Liver (tissue), 3 donors: Measurements from ENCODE around the gene REEP3.

Experiments used
- MAX ChIP-seq: IDR thresholded peaks from 2 replicates; pipeline ENCODE4 v1.6.1; 2016; ENCODE audit warnings: antibody characterized with exemption
- RAD21 ChIP-seq, 2 donors: IDR thresholded peaks; 2 replicates each; pipeline ENCODE4 v1.6.1; 2016; ENCODE audit warnings: antibody characterized with exemption in 2 of 2, mild to moderate bottlenecking in 2 of 2
- TAF1 ChIP-seq: conservative IDR thresholded peaks from 2 replicates; pipeline ENCODE4 v1.6.1; 2016; ENCODE audit warnings: antibody characterized with exemption, mild to moderate bottlenecking
- TF ChIP-seq, protein P1 (sequence below): fragments of 150-350 bp; IDR thresholded peaks from 2 replicates; pipeline ENCODE4 v1.5.1; 2017; ENCODE audit warnings: improper control_type of control experiment, low read depth, low read length; ENCODE audit not compliant: missing input control
- donor health status: healthy.
- donor health status: healthy.

GRCh38 chr10:63506554-63506953 is 14.6 kb upstream of the REEP3 start:
- TF ChIP-seq TAF1 (no peak), RAD21 (IDR thresholded peaks at IDR 0.05) (no peak), MAX (no peak)
- TF ChIP-seq, protein P1, sequence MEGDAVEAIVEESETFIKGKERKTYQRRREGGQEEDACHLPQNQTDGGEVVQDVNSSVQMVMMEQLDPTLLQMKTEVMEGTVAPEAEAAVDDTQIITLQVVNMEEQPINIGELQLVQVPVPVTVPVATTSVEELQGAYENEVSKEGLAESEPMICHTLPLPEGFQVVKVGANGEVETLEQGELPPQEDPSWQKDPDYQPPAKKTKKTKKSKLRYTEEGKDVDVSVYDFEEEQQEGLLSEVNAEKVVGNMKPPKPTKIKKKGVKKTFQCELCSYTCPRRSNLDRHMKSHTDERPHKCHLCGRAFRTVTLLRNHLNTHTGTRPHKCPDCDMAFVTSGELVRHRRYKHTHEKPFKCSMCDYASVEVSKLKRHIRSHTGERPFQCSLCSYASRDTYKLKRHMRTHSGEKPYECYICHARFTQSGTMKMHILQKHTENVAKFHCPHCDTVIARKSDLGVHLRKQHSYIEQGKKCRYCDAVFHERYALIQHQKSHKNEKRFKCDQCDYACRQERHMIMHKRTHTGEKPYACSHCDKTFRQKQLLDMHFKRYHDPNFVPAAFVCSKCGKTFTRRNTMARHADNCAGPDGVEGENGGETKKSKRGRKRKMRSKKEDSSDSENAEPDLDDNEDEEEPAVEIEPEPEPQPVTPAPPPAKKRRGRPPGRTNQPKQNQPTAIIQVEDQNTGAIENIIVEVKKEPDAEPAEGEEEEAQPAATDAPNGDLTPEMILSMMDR: no peak
